Measurements from ENCODE around the gene GZMH.

GZMH gene

DNA sequence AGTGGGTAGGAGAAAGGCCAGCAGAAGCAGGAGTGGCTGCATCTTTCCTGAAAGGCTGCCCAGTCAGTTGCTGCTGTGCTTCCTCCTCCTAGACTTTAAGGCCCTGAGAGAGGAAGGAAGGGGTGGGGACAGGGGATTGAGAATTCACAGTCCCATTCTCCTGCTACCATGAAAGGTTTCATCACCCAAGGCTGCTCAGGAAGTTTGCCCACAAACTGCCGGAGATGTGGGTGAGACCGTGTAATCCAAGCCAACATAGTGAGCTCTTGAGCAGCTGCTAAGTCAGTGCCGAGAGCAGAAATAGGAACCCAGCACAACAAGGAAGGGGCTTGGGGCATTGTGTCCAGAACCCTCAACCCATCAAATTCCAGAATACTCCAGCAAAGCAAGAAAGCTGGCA is 33.3 kb downstream of the GZMH start, which contains the start of gene CTSG:
Gene CTSG (minus strand): TSS at position 69 of the 400 bp plus-strand sequence. CDS start 27 bp downstream, at position 42.
- TF ChIP-seq, protein P1, sequence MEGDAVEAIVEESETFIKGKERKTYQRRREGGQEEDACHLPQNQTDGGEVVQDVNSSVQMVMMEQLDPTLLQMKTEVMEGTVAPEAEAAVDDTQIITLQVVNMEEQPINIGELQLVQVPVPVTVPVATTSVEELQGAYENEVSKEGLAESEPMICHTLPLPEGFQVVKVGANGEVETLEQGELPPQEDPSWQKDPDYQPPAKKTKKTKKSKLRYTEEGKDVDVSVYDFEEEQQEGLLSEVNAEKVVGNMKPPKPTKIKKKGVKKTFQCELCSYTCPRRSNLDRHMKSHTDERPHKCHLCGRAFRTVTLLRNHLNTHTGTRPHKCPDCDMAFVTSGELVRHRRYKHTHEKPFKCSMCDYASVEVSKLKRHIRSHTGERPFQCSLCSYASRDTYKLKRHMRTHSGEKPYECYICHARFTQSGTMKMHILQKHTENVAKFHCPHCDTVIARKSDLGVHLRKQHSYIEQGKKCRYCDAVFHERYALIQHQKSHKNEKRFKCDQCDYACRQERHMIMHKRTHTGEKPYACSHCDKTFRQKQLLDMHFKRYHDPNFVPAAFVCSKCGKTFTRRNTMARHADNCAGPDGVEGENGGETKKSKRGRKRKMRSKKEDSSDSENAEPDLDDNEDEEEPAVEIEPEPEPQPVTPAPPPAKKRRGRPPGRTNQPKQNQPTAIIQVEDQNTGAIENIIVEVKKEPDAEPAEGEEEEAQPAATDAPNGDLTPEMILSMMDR (IDR thresholded peaks at IDR 0.05; ENCODE audit: extremely low read depth, insufficient read depth, missing control alignments) = no peak
- in situ Hi-C loops (cut with MboI; ENCODE audit: low pct_unique_long_range_greater_than_20kb, low sequenced_read_pairs, unreplicated experiment) = no loop called here
- no peak for DNase-seq (ENCODE audit: low spot score)

DNA sequence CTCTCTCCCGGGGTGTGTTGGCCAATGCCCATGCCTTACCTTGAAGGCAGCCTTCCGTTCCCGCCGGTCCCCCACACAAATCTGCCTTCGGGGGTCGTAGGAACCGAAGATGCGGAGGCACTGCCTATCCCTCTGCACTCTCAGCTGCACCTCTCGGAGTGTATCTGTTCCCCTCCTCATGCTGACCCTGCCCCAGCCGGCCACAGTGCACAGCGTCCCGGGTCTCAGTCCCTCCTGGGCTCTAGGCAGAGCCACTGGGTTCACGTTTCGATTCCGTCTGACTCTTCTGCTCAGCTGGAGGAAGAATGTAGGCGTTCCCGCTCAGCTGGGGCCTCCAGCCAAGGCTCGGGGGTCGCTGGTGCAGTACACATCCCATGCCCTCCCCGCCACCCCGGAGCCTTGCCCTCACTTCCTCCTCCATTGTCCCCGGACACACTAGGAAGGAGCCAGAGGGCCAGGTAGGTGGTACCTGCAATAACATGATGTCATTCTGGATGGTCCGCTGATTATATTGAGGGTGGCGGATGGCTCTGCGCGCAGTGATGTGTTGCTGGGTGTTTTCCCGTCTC is 35.2 kb downstream of the GZMH start:
- DNase-seq (ENCODE audit: low spot score) = no peak
- in situ Hi-C loops (cut with MboI; ENCODE audit: low pct_unique_long_range_greater_than_20kb, low sequenced_read_pairs, unreplicated experiment) = no loop called here
- TF ChIP-seq, protein P1 (IDR thresholded peaks at IDR 0.05; ENCODE audit: extremely low read depth, insufficient read depth, missing control alignments) = no peak

DNA sequence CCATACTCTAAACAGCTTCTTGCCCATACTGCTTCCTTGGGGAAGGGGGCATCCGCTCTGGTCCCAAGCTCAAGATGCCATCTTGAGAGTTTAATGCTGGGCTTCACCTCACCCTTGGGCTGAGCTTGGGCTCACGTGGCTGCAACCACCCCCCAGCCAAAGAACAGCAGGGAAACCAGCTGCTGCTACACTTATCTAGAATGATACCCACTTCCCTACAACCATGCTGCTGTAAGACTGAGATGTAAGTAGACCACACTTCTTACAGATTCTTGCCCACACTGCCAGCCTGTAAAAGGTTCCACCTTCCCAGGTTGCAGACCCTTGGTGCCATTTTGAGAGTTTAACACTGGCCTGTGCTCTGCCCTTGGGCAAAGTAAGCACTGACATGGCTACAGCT is 43.2 kb downstream of the GZMH start:
- no peak for DNase-seq (ENCODE audit: low spot score)
- TF ChIP-seq, protein P1 (IDR thresholded peaks at IDR 0.05; ENCODE audit: extremely low read depth, insufficient read depth, missing control alignments) = no peak
- in situ Hi-C loops (cut with MboI; ENCODE audit: low pct_unique_long_range_greater_than_20kb, low sequenced_read_pairs, unreplicated experiment) = no loop called here

DNA sequence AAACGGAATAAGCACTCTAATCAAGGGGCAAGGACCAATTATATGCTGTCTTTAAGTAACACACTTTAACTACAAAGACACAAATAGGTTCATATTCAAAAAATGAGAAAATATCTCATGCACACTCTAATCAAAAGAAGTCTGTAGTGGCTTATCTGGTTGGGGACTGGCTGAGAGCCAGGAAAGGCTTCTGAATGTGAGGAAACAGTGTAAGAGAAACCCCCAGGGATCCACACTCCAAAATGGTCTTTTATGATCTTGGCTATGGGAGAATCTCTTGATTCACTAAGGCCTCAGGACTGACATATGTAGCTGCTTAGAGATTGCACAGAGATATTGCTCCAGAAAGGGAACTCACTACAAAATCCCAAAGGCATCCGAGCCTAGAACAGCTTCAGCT is 43.7 kb downstream of the GZMH start:
- TF ChIP-seq, protein P1 (IDR thresholded peaks at IDR 0.05; ENCODE audit: extremely low read depth, insufficient read depth, missing control alignments) = no peak
- in situ Hi-C loops (cut with MboI; ENCODE audit: low pct_unique_long_range_greater_than_20kb, low sequenced_read_pairs, unreplicated experiment) = no loop called here
- no peak for DNase-seq (ENCODE audit: low spot score)

DNA sequence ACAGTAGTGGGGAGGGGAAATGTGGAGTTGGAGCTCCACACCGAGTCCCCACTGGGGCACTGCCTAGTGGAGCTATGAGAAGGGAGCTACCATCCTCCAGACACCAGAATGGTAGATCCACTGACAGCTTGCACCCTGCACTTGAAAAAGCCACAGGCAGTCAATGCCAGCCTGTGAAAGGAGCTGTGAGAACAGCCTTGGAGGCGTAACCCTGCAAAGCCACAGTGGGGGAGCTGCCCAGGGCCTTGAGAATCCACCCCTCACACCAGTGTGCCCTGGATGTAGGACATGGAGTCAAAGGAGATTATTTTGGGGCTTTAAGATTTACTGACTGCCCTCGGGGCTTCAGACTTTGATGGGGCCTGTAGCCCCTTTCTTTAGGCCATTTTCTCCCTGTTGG is 46.0 kb downstream of the GZMH start:
- TF ChIP-seq, protein P1 (IDR thresholded peaks at IDR 0.05; ENCODE audit: extremely low read depth, insufficient read depth, missing control alignments) = no peak
- in situ Hi-C loops (cut with MboI; ENCODE audit: low pct_unique_long_range_greater_than_20kb, low sequenced_read_pairs, unreplicated experiment) = no loop called here
- no peak for DNase-seq (ENCODE audit: low spot score)

DNA sequence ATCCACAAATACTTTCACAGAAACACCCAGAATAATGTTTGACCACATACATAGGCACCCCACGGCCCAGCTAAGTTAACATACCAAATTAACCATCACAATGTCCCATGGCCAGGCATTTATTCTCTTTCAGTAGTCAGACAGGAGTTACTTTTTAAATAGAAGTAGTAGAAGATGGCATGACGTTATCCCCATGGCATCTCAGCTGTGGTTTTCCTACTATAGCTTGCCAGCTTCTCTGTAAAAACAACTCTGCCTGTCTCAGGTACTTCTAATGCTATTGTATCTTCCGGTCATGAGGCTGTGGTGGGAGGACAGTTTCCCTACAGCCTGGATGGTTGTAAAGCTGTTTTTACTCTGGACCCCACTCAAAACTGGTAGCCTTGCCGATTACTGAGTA is 52.7 kb downstream of the GZMH start:
- DNase-seq (ENCODE audit: low spot score) = no peak

More for the DNA sequence above, 52.7 kb downstream of the GZMH start:
- TF ChIP-seq, protein P1 (IDR thresholded peaks at IDR 0.05; ENCODE audit: extremely low read depth, insufficient read depth, missing control alignments) = no peak
- in situ Hi-C loops (cut with MboI; ENCODE audit: low pct_unique_long_range_greater_than_20kb, low sequenced_read_pairs, unreplicated experiment) = no loop called here

Data from GM13977 (cell line).